NCI-H1436 (cell line): ENCODE results near the gene CEP72.
A peak's percentile ranks its signal among the peaks of the same experiment; 100 is the strongest.

Experiments
- DNase-seq: peaks from one replicate; lab custom pipeline; 2025; lab: John Stamatoyannopoulos, UW

CEP72 gene

DNA sequence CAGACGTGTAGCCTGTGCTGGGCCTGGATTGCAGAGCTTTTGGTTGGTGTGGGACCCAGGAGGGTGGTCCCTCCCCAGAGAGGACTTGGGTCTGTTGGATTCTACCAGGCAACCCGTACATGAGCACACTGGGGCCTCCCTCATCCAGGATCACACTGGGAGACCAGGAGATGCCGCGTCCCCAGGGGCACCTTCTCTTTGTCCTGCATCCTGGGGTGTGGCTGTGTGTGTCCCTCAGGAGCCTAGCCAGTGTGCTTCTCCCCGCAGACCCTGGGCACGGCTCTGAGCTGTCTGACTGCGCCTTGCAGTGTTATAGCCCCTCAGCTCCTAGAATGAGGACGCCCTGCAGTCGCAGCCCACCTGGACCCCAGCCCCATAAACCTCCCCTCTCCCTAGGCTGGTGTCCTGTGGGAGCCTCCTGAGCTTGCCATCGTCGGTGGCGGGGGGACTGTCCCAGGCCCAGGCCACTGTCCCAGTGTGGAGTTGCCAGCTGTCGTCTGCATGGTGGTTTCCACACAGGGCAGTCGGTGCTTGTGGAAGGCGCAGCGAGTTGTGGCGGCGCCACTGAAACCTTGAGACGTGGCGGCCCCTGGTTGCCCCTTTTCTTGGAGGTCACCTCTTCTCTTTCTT lies 27.6 kb downstream of the CEP72 start:
- no peak for DNase-seq

DNA sequence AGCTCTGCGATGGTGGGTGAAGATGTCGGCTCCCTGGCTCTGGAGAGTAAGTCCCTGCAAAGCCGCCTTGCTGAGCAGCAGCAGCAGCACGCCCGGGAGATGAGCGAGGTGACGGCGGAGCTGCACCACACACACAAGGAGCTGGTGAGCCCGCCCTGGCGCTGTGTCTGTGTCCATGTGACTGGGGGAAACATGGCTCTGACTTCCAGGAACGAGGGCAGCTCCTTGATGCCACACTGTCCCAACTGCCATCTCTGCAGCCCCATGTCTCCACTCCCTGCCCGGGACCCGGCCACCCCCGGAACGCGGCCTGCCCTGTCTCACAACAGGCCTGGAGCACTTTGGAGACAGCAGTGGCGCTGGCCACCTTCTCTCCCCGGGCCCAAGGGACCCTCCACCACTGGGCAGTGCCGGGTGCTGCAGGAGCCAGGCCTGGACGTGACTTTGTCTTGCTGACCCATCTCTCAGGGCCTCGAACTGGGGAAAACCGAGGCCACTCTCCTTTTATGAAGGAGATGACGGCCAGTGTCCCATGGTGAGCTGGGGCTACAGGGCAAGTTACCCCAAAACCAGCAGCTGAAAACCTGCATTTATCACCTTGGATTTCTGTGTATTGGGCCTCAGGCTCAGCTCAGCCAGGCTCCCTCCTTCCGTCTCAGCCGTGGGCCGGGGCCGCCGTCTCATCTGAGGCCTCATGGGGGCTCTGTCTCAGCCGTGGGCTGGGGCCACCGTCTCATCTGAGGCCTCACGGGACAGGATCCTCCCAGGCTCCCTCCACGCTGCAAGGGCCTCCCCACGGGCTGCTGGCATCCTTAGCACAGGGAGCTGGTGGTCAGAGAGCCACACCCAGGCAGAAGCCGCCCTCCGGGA lies 28.6 kb downstream of the CEP72 start:
- no peak for DNase-seq

DNA sequence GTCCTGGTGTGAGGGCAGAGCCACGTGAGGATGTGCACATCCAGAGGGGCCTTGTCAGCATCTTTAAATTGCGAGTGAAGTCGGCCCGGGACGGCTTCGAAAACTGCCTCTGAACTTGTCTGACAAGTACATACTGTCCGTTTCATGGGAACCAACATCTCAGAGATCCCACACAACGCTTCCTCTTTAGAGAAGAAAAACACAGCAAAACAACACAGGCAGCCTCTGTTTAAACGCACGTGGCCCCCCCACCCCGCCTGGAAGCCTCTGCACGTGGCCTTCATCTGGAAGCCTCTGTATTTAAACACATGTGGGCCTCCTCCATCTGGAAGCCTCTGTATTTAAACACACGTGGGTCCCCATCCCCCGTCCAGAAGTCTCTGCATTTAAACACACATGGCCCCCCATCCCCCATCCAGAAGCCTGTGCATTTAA lies 29.2 kb downstream of the CEP72 start:
- DNase-seq = no peak

DNA sequence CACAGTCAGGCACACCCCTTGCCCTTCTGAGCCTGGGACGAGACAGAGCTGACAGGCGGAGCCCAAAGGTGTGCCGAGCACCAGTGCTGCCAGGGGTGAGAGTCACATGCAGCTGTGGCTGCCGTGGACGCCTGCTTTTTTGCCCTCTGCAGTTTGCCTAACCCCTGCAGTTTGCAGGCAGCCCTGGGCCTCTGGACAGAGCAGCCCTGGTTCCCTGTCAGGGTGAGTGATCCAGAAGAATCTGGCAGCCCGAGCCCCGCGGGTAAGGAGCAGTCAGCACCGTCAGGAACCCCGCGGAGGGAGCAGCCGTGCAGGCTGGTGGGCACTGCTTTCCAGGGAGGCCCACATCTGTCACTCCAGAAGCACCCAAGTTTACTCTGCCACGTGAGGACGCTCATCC lies 30.3 kb downstream of the CEP72 start:
- no peak for DNase-seq

DNA sequence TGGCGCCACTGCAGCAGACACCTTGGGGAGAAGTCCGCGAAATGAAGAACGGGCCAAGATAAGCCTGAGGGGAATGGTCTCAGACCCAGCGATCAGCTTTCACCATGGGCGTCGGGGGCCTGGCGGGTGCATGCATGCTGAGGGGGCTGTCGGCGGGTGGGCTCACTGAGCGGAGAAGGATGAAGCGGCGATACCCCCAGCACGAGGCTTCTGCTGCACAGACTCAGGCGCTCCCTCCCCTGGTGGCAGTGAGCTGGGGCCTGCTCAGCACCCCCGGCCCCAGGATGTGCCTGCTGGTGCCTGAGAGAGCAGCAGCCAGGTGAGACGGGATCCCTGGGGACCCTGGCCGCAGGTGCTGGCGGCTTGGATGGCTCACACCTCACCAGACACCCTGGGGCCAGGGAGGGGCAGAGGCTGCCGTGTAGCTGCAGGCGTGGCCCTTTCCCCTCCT lies 31.2 kb downstream of the CEP72 start:
- peak; percentile 92 for DNase-seq

DNA sequence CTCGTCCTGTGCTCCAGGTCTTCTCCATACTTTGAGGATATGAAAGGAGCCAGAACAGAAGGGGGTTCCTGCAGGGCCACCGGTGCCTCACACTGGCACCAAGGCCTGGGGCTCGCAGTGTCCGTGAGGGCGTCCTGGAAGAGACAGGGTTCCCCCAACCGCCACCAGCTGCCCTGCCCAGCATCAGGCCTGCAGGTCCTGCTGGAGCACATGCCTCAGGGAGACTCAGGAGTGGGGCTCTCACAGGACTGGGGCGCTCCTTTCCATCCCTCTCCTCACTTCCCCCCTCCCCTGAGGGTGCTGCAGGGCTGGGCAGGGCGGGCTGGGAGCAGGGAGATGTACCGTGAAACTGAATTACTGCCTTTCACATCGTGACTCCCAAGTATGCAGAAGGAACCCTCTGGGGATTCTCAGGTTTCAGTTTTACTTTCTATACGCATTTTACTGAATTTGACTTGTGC lies 31.7 kb downstream of the CEP72 start:
- peak; percentile 73 for DNase-seq

DNA sequence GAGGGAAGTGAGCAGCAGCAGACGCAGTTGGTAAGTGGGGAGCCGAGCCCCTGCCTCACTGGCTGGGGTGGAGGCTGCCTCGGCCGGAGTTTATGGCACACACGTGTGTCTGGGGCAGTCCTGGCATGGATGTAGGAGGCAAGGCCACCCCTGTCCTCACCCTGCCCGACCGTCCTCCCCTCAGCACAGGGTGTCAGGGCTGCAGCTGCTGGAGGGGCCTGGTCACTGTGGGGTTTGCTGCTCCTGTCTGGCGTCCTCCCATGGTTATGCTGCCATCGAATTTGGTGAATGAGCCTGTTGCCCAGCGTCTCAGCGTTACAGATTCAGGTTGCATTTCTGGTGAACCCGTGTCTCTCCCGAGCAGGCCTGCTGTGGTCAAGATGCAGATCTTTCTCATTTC lies 32.4 kb downstream of the CEP72 start:
- DNase-seq = no peak

DNA sequence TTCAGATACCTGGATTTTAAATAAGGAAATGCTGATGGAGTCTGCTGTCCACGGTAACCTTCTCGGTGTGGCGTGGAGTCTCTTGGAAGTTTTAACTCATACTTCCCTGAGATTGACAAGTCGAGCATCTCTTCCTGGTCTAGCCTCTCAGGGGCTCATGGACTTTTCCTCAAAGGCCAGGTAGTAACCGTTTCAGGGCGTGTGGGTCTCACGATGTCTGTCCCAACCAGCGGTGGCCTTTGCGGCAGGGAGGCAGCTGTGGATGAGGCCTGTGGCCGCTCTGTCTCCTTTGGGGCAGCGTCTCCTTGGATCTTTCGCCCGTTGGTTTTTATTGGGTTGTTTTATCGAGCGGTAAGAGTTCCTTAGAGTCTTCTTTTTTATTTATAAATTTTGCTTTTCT lies 32.8 kb downstream of the CEP72 start:
- DNase-seq = no peak

DNA sequence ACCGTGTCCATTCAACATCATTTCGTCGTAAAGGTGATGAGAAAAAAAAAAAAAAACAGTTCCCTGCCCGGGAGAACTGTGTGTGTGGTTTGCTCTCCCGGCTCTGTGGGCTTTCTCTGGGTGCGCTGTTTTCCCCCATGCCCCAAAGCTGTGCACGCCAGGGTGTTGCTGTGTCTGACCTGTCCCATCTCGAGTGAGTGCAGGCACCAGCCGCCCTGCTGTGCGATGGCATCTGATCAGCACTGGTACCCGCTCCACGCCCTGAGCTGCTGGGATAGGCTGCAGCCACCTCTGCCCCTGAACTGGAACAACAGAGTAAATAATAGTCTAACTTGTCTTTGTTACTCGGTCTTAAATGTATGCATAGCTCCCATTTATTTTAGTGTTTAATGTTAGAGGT lies 33.3 kb downstream of the CEP72 start:
- no peak for DNase-seq

DNA sequence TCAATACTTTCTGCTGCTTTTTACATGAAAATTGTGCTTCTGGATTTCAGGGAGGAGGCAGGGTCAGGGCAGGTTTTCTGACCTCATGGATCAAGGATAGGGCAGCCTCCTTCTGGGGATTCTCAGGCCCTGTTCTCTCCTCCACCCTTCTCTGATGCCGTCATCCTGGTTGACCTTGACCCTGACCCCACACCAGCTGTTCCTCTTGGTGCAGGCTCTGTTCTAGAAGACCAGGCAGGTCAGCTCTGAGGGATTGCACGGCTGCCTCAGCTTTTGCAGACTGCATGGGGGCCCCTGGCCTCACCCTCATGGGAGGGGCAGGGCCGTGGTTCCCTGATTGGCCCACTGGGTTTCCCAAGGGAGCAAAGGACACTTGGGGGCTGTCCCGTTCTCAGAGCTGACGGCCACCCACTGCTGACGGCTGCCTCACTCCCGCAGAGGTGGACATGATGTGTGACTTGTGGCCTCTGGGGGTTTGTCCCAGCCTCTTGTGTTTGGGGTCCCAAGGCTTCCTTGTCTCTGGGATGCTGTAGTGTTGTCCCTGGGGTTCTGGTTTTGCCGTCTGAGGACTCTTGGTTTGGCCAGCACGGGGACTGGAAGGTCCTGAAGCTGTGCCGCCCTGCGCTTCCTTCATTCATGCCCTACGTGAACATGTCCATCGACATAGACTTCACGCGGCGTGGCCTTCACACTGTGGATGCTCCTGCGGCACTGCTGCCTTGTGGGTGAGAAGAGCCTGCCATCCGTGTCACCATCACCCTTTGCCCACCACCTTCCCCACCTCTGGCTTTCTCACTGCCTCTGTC lies 34.5 kb downstream of the CEP72 start:
- DNase-seq = no peak

DNA sequence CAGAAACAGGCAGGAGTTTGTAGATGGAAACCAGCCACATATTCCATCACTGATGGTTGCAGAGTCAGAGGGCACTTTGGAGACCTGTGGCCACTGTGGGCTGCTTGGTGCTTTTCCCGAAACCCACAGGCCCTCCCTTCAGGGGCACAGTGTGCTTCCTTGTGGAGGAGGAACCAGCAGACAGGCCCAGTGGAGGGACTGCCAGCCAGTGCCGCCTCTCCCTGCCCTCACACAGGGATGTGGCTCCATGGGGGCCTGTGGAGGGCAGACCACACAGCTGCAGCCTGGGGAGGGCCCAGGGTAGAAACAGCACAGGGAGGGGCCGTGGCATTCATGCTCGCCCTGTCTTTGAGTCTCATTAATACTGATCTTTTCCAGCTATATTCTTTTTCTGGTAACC lies 35.2 kb downstream of the CEP72 start:
- no peak for DNase-seq

DNA sequence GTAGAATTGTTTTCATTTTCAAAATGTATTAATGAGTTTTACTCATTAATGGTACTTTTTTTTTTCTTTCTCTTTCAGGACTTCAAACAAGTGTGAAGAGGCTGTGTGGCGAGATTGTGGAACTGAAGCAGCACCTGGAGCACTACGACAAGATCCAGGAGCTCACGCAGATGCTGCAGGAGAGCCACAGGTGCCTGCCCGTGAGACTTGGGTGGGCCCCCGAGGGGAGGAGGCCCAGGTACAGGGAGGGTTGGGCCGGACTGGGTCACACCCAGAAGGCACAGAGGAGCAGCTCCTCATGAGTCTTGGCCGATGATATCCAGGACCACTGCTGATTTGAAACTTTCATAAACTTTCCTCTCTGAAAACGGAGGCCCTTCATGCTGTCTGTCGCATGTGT lies 35.6 kb downstream of the CEP72 start:
- DNase-seq = no peak

DNA sequence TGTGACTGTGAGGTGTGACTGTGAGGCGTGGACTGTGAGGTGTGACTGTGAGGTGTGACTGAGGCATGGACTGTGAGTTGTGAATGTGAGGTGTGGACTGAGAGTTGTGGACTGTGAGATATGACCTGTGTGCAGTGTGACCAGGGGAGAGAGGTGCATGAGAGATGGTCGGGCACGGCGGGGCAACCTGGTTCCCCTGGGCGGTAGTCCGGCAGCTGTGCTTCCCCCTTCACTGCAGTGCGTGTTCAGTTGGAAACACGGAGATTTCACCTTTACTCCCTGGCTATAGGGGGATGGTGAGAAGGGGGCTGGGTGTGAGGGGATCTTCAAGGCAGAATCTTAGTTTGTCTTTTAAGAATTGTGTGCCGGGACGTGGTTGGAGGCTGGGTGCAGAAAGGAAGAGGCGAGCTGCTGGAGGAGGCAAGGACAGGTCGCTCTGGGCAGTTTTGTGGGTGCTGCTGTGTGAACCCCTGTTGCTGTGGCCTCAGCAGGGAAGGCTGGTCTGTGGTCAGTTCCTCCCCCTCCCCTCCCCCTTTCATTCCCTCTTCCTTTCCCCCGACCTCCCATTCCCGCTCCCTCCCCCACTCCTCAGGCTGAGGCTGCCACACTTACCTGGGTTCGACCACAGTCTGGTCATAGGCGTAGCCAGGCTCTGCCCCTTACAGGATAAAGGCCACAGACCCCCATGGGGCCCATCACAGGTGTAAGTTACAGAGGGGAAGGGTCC lies 39.3 kb downstream of the CEP72 start:
- no peak for DNase-seq

DNA sequence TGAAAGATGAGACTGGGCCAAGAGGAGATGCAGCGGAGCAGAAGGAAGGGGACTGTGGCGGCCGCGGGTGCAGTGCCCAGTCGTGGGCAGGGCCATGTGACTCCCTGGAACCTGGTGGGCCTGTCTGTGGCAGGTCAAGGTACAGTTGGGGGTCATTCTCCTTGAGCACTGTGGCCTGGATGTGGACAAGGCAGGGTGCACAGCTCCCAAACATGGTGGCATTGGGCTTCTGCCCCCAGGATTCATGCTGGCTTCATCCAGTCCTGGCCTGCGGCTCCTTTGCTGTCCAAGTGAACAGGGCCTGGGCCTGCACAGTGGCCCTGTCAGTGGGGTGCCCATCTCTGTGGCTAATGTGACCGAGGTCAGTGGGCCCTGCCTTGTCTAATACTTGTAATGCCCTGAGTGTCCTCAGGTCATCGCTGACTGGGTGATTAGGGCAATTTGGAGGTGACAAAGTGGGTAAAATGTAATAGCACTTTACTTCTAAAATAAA lies 39.9 kb downstream of the CEP72 start:
- DNase-seq = no peak

DNA sequence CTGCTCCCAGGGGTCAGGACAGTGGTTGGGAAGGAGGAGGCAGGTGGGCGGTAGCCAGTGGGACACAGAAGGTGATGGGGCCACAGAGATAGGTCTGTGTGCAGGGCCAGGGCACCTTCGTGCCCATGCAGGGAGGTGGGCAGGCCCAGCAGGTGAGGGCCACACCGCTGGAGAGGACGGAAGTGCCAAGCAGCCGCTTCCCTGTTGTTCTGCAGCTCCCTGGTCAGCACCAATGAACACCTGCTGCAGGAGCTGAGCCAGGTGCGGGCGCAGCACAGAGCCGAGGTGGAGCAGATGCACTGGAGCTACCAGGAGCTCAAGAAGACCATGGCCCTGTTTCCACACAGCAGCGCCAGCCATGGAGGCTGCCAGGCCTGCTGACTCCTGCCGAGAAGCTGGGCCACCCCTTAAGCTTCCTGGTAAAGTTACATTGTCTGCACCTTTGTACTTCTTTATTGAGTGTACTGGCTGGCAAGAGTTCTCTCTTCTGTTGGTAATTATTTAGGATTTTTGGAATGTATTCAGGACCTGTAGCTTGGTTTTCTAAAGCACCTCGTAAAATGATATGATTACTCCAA lies 40.7 kb downstream of the CEP72 start:
- DNase-seq = no peak

DNA sequence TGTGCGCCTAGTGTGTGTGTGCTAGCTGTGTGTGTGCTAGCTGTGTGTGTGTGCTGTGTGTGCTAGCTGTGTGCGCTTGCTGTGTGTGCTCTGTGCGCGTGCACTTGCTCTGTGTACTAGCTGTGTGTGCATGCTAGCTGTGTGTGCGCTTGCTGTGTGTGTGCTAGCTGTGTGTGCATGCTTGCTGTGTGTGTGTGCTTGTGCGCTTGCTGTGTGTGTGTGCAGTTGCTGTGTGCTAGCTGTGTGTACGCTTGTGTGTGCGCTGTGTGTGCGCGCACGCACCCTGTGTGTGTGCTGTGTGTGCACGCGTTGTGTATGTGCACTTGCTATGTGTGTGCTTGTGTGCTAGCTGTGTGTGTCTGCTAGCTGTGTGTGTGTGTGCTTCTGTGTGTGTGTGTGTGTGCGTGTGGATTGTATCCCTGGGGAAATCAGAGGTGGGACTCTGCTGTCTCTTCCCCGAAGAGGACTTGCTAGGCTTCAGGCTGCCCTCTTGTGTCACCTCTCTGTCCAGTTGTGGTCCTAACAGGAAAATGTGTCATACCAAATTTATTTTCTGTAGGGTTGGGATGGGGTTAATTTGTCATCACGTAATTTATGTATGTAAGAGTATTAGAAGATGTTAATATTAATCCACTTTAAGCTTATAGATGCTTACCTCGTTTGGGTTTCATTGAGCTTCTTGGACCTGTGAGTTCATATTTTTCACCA lies 42.1 kb downstream of the CEP72 start:
- DNase-seq = no peak

DNA sequence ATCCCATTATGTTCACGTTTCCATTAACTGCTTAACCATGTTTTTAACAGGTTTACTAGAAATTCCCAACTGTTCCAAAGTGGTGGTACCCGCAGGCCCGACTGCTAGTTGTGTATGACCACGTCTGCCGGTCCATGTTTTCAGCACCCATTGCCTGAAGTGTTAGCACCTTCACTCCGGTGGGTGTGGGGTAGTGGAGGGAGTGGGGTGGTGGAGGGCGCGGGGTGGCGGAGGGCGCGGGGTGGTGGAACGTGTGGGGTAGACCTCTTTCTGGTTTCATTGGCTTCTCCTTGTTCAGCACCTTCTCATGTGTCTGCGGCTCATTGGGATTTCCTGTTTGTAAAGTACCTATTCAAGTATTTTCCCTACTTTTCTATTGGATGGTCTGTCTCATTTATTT lies 43.3 kb downstream of the CEP72 start:
- no peak for DNase-seq

DNA sequence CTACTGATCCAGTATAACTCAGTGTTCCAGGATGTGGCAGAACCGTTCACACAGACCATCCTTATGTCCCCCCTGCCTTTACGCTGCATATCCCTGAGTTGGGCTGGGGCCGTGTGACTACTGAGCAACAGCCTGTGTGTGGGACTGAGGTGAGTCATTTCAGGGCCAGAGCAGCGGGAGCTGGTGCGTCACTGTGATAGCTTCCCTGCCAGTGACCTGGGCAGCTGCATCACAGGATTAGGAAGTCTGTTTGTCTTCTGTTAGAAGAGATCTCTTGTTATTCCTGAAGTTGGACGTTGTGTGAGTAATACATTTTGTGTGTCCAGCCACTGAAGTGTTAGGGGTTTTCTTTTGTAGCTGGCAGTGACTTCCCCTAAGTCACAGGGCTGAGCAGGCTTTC lies 45.4 kb downstream of the CEP72 start:
- no peak for DNase-seq

DNA sequence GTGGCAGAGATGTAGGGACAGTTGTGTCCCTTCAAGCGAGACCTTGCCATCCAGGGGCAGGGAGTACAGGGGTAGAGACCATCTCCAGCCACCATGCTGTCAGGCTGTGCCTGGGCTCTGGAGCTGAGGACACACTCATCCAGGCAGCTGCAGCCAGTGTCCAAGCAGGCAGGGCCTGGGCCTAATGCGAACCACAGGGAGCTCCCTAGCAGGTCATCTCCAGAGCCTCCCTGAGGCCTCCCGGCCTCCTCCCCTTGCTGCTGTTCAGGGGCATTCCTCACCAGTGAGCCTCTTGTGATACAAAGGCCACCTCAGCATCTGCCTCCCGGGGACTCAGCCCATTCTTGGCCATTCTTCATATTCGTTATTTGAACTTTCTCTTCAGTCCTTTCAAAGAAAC lies 46.0 kb downstream of the CEP72 start:
- DNase-seq = no peak

DNA sequence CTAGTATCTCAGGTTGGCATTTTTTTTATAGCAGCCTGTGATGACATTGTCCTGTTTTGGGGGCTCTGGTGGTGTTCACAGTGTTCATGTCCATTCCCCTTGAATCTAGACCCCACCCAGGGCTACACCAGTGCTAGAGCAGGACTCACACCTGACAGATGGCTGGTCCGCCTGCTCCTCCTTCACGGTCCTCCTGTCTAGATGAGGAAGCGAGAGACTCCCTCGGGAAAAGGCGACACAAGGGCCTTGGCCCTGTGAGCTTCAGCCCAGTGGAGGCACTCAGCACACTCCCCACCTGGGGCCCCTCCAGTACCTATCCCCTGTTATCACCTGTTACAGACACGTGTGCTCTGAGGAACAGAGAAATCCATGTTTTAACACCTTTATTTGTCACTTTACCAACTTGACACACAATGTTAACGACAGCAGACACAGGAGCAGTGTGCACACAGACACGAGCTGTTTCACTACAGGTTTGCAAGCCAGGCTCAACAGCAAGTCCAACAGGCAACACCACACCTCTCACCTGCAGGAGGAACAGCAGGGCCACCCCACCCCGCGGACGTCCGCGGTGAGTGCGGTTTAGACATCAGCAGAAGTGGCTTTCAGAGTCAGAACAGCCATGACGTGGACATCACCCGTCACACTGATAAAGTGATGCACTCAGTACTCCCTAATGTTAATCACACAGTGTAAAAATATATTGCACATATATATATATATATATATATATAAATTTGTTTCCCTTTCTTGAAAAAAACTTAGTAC lies 47.5 kb downstream of the CEP72 start:
- no peak for DNase-seq
